ENCODE measurements around the gene CENPX.

CENPX gene

GRCh38 chr17:82055023-82055964 lies 32.6 kb upstream of the CENPX start:
- DNase-seq, result no peak

- no peak for DNase-seq
Observed at GRCh38 chr17:82054351-82055022, 31.8 kb upstream of the CENPX start.

GRCh38 chr17:82053556-82054263 lies 31.0 kb upstream of the CENPX start:
- DNase-seq, result no peak

GRCh38 chr17:82053130-82053529 lies 30.5 kb upstream of the CENPX start:
- DNase-seq, result no peak

- DNase-seq, result no peak
Observed at GRCh38 chr17:82052638-82053059, 30.0 kb upstream of the CENPX start.

GRCh38 chr17:82051776-82052637 lies 29.3 kb upstream of the CENPX start, which contains the start of the genes GPS1 and RFNG:
Gene GPS1 (plus strand): TSS chr17:82051898. CDS start chr17:82051932, 34 bp downstream.
Gene RFNG (minus strand): TSS chr17:82051811. CDS start chr17:82051766, 45 bp downstream.
- DNase-seq, result peak; percentile 51 to 69 (median 66)

- peak in 1 of 3 experiments; percentile 17 for DNase-seq
Observed at GRCh38 chr17:82050761-82051641, 28.3 kb upstream of the CENPX start.

- no peak for DNase-seq
Observed at GRCh38 chr17:82050152-82050760, 27.6 kb upstream of the CENPX start.

- DNase-seq, result no peak
Observed at GRCh38 chr17:82049521-82049971, 26.9 kb upstream of the CENPX start.

- no peak for DNase-seq
Observed at GRCh38 chr17:82049106-82049505, 26.4 kb upstream of the CENPX start.

- no peak for DNase-seq
Observed at GRCh38 chr17:82048571-82048971, 25.9 kb upstream of the CENPX start.

- no peak for DNase-seq
Observed at GRCh38 chr17:82047914-82048570, 25.4 kb upstream of the CENPX start.

- no peak for DNase-seq
Observed at GRCh38 chr17:82047379-82047778, 24.7 kb upstream of the CENPX start.

- DNase-seq, result no peak
Observed at GRCh38 chr17:82046903-82047302, 24.2 kb upstream of the CENPX start.

- DNase-seq, result no peak
Observed at GRCh38 chr17:82045936-82046484, 23.3 kb upstream of the CENPX start.

- DNase-seq, result no peak
Observed at GRCh38 chr17:82043507-82043906, 20.8 kb upstream of the CENPX start.

GRCh38 chr17:82042649-82043048 lies 20.0 kb upstream of the CENPX start:
- DNase-seq, result no peak

GRCh38 chr17:82041144-82041814 lies 18.6 kb upstream of the CENPX start:
- DNase-seq, result no peak

GRCh38 chr17:82039695-82040299 lies 17.1 kb upstream of the CENPX start:
- DNase-seq, result no peak

All from NCI-H1417 (cell line).